HUES48 (cell line): Measurements from ENCODE around the gene TECPR1.

ENCODE experiments used
- H3K27ac ChIP-seq: one replicate; pipeline ENCODE4 v1.7.0; 2013; ENCODE audit warnings: low read depth, low read length, inconsistent platforms
- H3K27me3 ChIP-seq: 2 replicates; pipeline ENCODE4 v1.6.1; 2013; ENCODE audit warnings: mild to moderate bottlenecking, low read length; ENCODE audit not compliant: control insufficient read depth, insufficient read depth
- H3K36me3 ChIP-seq: 2 replicates; pipeline ENCODE4 v1.6.1; 2013; ENCODE audit warnings: low read length; ENCODE audit not compliant: control insufficient read depth, insufficient read depth
- H3K4me1 ChIP-seq: 2 replicates; pipeline ENCODE4 v1.6.1; 2013; ENCODE audit warnings: mild to moderate bottlenecking, low read length; ENCODE audit not compliant: control insufficient read depth, insufficient read depth
- H3K4me3 ChIP-seq: 2 replicates; pipeline ENCODE4 v1.5.1; 2013; ENCODE audit warnings: mild to moderate bottlenecking, low read depth, low read length
- H3K9ac ChIP-seq: 2 replicates; pipeline ENCODE4 v1.6.1; 2013; ENCODE audit warnings: mild to moderate bottlenecking, low read depth, low read length, moderate library complexity
- H3K9me3 ChIP-seq: 2 replicates; pipeline ENCODE4 v1.6.1; 2013; ENCODE audit warnings: low read length; ENCODE audit not compliant: control insufficient read depth, insufficient read depth

TECPR1 gene

GRCh38 chr7:98232263-98232585 lies 19.8 kb downstream of the TECPR1 start:
- Histone ChIP-seq H3K27me3 (no peaks in the 10 kb centered on the region), H3K4me1 (no peaks in the 10 kb centered on the region), H3K36me3 (no peaks in the 10 kb centered on the region), H3K27ac (no peak overlapping the region), H3K4me3 (no peak overlapping the region), H3K9ac (no peak overlapping the region), H3K9me3 (no peaks in the 10 kb centered on the region)

GRCh38 chr7:98231493-98232262 lies 20.4 kb downstream of the TECPR1 start:
- no peak overlapping the region for H3K27ac ChIP-seq
- no peak overlapping the region for H3K4me3 ChIP-seq
- H3K9me3 ChIP-seq: no peaks in the 10 kb centered on the region
- H3K27me3 ChIP-seq: no peaks in the 10 kb centered on the region
- no peaks in the 10 kb centered on the region for H3K36me3 ChIP-seq
- H3K9ac ChIP-seq: no peak overlapping the region
- H3K4me1 ChIP-seq: no peaks in the 10 kb centered on the region

- no peaks in the 10 kb centered on the region for H3K27me3 ChIP-seq
- no peak overlapping the region for H3K9ac ChIP-seq
- H3K9me3 ChIP-seq: no peaks in the 10 kb centered on the region
- H3K27ac ChIP-seq: no peak overlapping the region
- H3K4me3 ChIP-seq: no peak overlapping the region
- no peaks in the 10 kb centered on the region for H3K36me3 ChIP-seq
- no peaks in the 10 kb centered on the region for H3K4me1 ChIP-seq
These were observed 21.1 kb downstream of the TECPR1 start for GRCh38 chr7:98230746-98231471.

GRCh38 chr7:98229991-98230745 lies 21.9 kb downstream of the TECPR1 start:
- no peaks in the 10 kb centered on the region for H3K27me3 ChIP-seq
- no peak overlapping the region for H3K4me3 ChIP-seq
- H3K9ac ChIP-seq: no peak overlapping the region
- H3K36me3 ChIP-seq: no peaks in the 10 kb centered on the region
- H3K9me3 ChIP-seq: no peaks in the 10 kb centered on the region
- no peak overlapping the region for H3K27ac ChIP-seq
- H3K4me1 ChIP-seq: no peaks in the 10 kb centered on the region

- H3K27ac ChIP-seq: no peak overlapping the region
- no peaks in the 10 kb centered on the region for H3K36me3 ChIP-seq
- H3K9me3 ChIP-seq: no peaks in the 10 kb centered on the region
- no peak overlapping the region for H3K4me3 ChIP-seq
- no peaks in the 10 kb centered on the region for H3K27me3 ChIP-seq
- H3K9ac ChIP-seq: no peak overlapping the region
- no peaks in the 10 kb centered on the region for H3K4me1 ChIP-seq
These were observed 22.6 kb downstream of the TECPR1 start for GRCh38 chr7:98229441-98229840.

- H3K36me3 ChIP-seq: no peaks in the 10 kb centered on the region
- no peak overlapping the region for H3K4me3 ChIP-seq
- no peaks in the 10 kb centered on the region for H3K27me3 ChIP-seq
- H3K4me1 ChIP-seq: no peaks in the 10 kb centered on the region
- no peak overlapping the region for H3K27ac ChIP-seq
- H3K9ac ChIP-seq: no peak overlapping the region
- H3K9me3 ChIP-seq: no peaks in the 10 kb centered on the region
These were observed 23.2 kb downstream of the TECPR1 start for GRCh38 chr7:98228801-98229200.

GRCh38 chr7:98227939-98228338 lies 24.1 kb downstream of the TECPR1 start:
- H3K27ac ChIP-seq: no peak overlapping the region
- no peaks in the 10 kb centered on the region for H3K4me1 ChIP-seq
- H3K4me3 ChIP-seq: no peak overlapping the region
- no peaks in the 10 kb centered on the region for H3K36me3 ChIP-seq
- H3K9me3 ChIP-seq: no peaks in the 10 kb centered on the region
- H3K27me3 ChIP-seq: no peaks in the 10 kb centered on the region
- H3K9ac ChIP-seq: no peak overlapping the region

- Histone ChIP-seq H3K4me3 (no peak overlapping the region), H3K27ac (no peak overlapping the region), H3K9ac (no peak overlapping the region), H3K4me1 (no peaks in the 10 kb centered on the region), H3K9me3 (no peaks in the 10 kb centered on the region), H3K27me3 (no peaks in the 10 kb centered on the region), H3K36me3 (no peaks in the 10 kb centered on the region)
These were observed 26.0 kb downstream of the TECPR1 start for GRCh38 chr7:98225913-98226614.

GRCh38 chr7:98224701-98225181 lies 27.3 kb downstream of the TECPR1 start:
- no peaks in the 10 kb centered on the region for H3K27me3 ChIP-seq
- no peak overlapping the region for H3K27ac ChIP-seq
- H3K36me3 ChIP-seq: no peaks in the 10 kb centered on the region
- H3K4me1 ChIP-seq: no peaks in the 10 kb centered on the region
- H3K9ac ChIP-seq: no peak overlapping the region
- no peaks in the 10 kb centered on the region for H3K9me3 ChIP-seq
- no peak overlapping the region for H3K4me3 ChIP-seq

GRCh38 chr7:98223898-98224700 lies 27.9 kb downstream of the TECPR1 start:
- H3K27me3 ChIP-seq: no peaks in the 10 kb centered on the region
- no peaks in the 10 kb centered on the region for H3K9me3 ChIP-seq
- no peak overlapping the region for H3K27ac ChIP-seq
- no peaks in the 10 kb centered on the region for H3K36me3 ChIP-seq
- H3K9ac ChIP-seq: no peak overlapping the region
- no peak overlapping the region for H3K4me3 ChIP-seq
- H3K4me1 ChIP-seq: no peaks in the 10 kb centered on the region
